Epithelial cell of proximal tubule (primary cell): ENCODE measurements around the gene PPP4R4. TPM values are rescaled to one million over a fixed set of nuclear protein-coding genes. Genes with fewer than 3 reads are reported as not detected.
"Not testable (repeated sequence)": the region's sequence is repeated elsewhere in the genome, so short reads cannot be mapped to it uniquely, and the experiment has no call there.

Experiments
- DNase-seq: peaks from one replicate; pipeline ENCODE4 v3.0.0-alpha.2; 2011; ENCODE audit warnings: low read depth
- H3K4me3 ChIP-seq: 2 replicates; pipeline ENCODE4 v1.5.1; 2011; ENCODE audit warnings: low read depth, mild to moderate bottlenecking, low read length
- total RNA-seq: library from RNA; depleted of rRNA; stranded (reverse); fragments of >200 nt; gene quantifications from 2 replicates; pipeline ENCODE4 v1.2.3, GENCODE V29; 2015
- TF ChIP-seq, protein P1 (sequence below): conservative IDR thresholded peaks from 2 replicates; pipeline ENCODE4 v1.5.1; 2012; ENCODE audit warnings: low read depth, mild to moderate bottlenecking, low read length

PPP4R4 gene
- total RNA-seq, 1 donor from 2014 or later, result 1.7 TPM

DNA sequence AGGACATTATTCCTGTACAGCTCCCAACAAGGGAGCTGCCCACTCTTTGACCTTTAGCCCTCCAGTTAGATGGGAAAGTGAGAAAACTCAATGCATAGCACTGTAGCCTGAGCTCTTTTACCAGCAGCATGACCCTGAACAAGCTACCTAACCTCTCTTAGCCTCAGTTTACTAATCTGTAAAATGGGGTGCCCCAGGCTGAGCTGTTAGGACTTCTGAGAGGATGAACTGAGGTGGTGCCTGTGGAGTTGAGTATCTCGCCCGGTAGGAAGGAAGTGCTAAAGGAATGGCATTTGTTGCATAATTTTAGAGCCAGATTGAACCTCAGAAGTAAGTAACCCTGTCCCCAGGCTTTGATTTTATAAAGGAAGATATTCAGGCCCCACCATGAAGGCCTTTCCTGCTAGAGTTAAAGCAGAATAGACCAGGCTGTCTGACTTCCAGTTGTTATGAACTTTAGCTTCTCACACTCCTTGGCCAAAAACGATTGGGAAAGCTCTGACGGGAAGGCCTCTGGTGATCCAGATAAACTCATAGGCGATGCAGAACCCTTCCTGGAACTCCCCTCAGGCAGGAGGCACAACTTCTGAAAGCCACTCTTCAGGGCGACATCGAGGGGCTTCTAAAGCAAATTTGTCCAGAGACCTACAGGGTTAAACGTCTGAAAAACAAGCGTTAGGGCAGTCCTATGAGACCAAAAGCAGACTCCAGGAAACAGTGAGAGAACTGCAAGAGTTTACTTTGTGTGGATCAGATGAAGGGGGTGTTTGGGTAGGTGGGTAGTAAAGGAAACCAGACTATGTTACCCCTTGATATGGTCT lies 121.4 kb downstream of the PPP4R4 start:
- no peak for DNase-seq
- H3K4me3 ChIP-seq, result no peak overlapping the region
- TF ChIP-seq, protein P1, sequence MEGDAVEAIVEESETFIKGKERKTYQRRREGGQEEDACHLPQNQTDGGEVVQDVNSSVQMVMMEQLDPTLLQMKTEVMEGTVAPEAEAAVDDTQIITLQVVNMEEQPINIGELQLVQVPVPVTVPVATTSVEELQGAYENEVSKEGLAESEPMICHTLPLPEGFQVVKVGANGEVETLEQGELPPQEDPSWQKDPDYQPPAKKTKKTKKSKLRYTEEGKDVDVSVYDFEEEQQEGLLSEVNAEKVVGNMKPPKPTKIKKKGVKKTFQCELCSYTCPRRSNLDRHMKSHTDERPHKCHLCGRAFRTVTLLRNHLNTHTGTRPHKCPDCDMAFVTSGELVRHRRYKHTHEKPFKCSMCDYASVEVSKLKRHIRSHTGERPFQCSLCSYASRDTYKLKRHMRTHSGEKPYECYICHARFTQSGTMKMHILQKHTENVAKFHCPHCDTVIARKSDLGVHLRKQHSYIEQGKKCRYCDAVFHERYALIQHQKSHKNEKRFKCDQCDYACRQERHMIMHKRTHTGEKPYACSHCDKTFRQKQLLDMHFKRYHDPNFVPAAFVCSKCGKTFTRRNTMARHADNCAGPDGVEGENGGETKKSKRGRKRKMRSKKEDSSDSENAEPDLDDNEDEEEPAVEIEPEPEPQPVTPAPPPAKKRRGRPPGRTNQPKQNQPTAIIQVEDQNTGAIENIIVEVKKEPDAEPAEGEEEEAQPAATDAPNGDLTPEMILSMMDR, result no peak

DNA sequence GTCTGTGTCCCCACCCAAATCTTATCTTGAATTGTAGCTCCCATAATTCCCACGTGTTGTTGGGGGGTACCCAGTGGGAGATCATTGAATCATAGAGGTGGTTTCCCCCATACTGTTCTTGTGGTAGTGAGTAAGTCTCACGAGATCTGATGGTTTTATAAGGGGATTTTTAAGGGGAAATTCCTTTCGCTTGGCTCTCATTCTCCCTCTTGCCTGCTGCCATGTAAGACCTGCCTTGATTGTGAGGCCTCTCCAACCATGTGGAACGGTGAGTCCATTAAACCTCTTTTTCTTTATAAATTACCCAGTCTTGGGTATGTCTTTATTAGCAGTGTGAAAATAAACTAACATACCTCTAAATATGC lies 122.0 kb downstream of the PPP4R4 start:
- H3K4me3 ChIP-seq, DNase-seq: not testable (repeated sequence)

- TF ChIP-seq, protein P1, result no peak
- H3K4me3 ChIP-seq, result no peak overlapping the region
- no peak for DNase-seq
Observed at GRCh38 chr14:94298130-94298529, 124.0 kb downstream of the PPP4R4 start.

- TF ChIP-seq, protein P1, result no peak
- H3K4me3 ChIP-seq, result no peak overlapping the region
- no peak for DNase-seq
Observed at GRCh38 chr14:94303111-94303510, 129.0 kb downstream of the PPP4R4 start.

DNA sequence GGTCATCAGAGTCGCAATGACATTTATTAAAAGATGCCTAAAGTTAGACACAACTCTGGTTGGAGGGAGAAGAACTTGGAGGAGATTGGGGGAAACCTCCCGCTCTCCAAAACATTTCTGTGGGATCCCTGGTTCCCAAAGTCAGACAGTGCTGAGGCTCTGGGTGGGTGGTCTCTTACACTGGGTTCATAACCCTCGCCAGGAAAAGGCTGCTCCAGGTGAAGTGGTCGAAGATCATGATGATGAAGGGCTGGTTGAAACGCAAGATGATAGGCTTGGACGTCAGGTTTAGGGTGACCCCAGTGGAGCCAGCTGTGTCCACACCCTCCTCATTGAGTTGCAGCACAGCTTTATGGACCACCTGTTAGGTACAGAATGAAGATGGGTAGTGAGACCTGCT lies 130.1 kb downstream of the PPP4R4 start:
- TF ChIP-seq, protein P1, result no peak
- H3K4me3 ChIP-seq, result no peak overlapping the region
- no peak for DNase-seq

DNA sequence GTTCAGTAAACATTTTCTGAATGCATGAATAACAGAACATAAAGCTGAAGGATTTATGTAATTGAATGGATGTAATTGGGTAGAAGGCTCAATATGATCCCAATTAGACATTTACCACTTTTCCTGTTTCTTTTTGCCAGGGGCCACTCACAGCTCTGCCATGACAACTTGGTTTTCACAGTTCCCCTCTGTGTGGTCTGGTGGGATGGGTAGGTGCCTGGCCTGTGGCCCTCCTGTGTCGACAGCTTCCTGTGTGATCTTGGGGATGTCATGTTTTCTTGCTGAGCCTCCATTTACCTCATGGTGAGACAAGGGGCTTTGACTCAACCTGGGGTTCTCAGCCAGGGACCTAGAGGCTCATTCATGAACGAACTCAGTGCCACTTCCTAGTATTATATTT lies 131.5 kb downstream of the PPP4R4 start:
- H3K4me3 ChIP-seq, result no peak overlapping the region
- TF ChIP-seq, protein P1, result no peak
- no peak for DNase-seq

DNA sequence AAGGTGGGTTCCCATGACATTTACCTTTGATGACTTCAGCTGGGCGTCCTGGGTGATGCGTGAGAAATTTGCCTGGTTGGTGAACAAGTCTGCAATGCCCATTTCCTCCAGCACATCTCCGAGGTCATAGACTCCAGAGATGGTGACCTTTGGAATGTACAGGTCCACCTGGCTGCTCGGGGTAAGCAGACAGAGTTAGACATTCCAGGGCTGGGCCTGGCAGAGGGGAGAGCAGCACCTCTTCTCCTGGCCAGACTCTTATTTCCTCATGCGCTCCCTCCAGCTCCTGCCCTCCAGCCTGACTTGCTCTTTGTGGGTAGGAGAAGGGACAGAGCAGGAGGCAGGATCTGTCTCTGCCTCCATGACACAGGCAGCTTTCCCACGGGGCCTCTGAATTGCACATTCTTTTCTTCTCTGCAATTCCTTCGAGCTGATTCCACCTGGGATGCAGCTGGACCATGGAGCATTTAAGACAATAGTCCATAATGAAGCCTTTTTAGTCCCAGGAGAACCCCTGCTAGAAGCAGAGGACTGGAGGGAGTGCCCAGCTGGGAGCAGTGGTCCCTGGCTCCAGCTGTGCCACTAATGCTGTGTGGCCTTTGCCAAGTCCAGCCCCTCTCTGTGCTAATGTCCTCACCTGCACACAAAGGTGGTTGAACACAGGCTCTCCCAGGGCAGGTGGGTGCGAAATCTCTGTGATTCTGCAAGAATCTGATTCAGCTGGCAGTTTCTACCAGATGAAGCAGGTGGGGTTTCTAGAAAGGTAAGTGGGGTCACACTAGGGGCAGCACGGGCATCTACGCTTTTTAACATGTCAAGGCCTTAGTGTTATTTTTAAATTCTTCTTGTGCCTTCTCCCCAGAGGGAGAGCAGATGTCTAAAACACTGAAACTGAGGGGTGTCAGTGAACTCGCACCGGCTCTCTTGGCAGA lies 132.2 kb downstream of the PPP4R4 start:
- no peak for DNase-seq
- TF ChIP-seq, protein P1, result no peak
- no peak overlapping the region for H3K4me3 ChIP-seq
